Measurements from ENCODE around the gene GATB. TPM values are rescaled to one million over a fixed set of nuclear protein-coding genes. Genes with fewer than 3 reads are reported as not detected.

Gene GATB
- total RNA-seq, 1 experiment from 2014 or later: 20.4 TPM

GRCh38 chr4:151660676-151661075 lies 100.1 kb downstream of the GATB start:
- H3K27me3 ChIP-seq (ENCODE audit: low read length): no peaks in the 10 kb centered on the region
- no peak for TF ChIP-seq EZH2 (IDR thresholded peaks at IDR 0.05; ENCODE audit: low read length, unreplicated experiment)
- no peak for TF ChIP-seq EZH2phosphoT487 (IDR thresholded peaks at IDR 0.05; ENCODE audit: borderline replicate concordance, low read length)
- no peak for TF ChIP-seq CTCF (conservative IDR thresholded peaks at IDR 0.05; ENCODE audit: low read depth, low read length)
- DNase-seq: no peak
- ChIA-PET POLR2A (ENCODE audit: unreplicated experiment) (no interaction called here), CTCF (no interaction called here)
- no peaks in the 10 kb centered on the region for H4K20me1 ChIP-seq (ENCODE audit: low read length)
- no peaks in the 10 kb centered on the region for H3F3A ChIP-seq (ENCODE audit: low read length, unreplicated experiment)
- no peak overlapping the region for H3K27ac ChIP-seq (ENCODE audit: low read length)
- H3K9me3 ChIP-seq (ENCODE audit: low read length): no peaks in the 10 kb centered on the region
- no peak overlapping the region for H2AFZ ChIP-seq (ENCODE audit: low read length)
- no peak for ATAC-seq
- H3K4me3 ChIP-seq (ENCODE audit: low read length): no peak overlapping the region
- H3K4me2 ChIP-seq (ENCODE audit: low read length): no peak overlapping the region
- H3K4me1 ChIP-seq (ENCODE audit: insufficient read depth, low read length): no peaks in the 10 kb centered on the region
- H3K79me2 ChIP-seq (ENCODE audit: low read length): no peaks in the 10 kb centered on the region
- no peaks in the 10 kb centered on the region for H3K36me3 ChIP-seq (ENCODE audit: low read depth, low read length)
- BruUV-seq (replicated peaks): no TSS peak
- intact Hi-C loops (cut with micrococcal nuclease): no loop called here
- H3K9me2 ChIP-seq (replicated peaks; ENCODE audit: low read length): no peaks in the 10 kb centered on the region
- no peak overlapping the region for H3K9ac ChIP-seq (ENCODE audit: low read length)

- BruUV-seq (replicated peaks): no TSS peak
- POLR2A ChIA-PET (ENCODE audit: unreplicated experiment): no interaction called here
- Histone ChIP-seq H3K9ac (ENCODE audit: low read length) (no peak overlapping the region), H3K36me3 (ENCODE audit: low read depth, low read length) (no peaks in the 10 kb centered on the region), H3K4me1 (ENCODE audit: insufficient read depth, low read length) (no peaks in the 10 kb centered on the region), H3K9me2 (replicated peaks; ENCODE audit: low read length) (no peaks in the 10 kb centered on the region), H3K9me3 (ENCODE audit: low read length) (no peaks in the 10 kb centered on the region), H3K27me3 (ENCODE audit: low read length) (no peaks in the 10 kb centered on the region), H3K4me3 (ENCODE audit: low read length) (no peak overlapping the region), H4K20me1 (ENCODE audit: low read length) (no peaks in the 10 kb centered on the region), H3K27ac (ENCODE audit: low read length) (no peak overlapping the region), H3K4me2 (ENCODE audit: low read length) (no peak overlapping the region), H2AFZ (ENCODE audit: low read length) (no peak overlapping the region), H3K79me2 (ENCODE audit: low read length) (no peaks in the 10 kb centered on the region), H3F3A (ENCODE audit: low read length, unreplicated experiment) (no peaks in the 10 kb centered on the region)
- no peak for ATAC-seq
- intact Hi-C loops (cut with micrococcal nuclease): no loop called here
- CTCF ChIA-PET: no interaction called here
- DNase-seq: no peak
- TF ChIP-seq CTCF (conservative IDR thresholded peaks at IDR 0.05; ENCODE audit: low read depth, low read length) (no peak), EZH2phosphoT487 (IDR thresholded peaks at IDR 0.05; ENCODE audit: borderline replicate concordance, low read length) (no peak), EZH2 (IDR thresholded peaks at IDR 0.05; ENCODE audit: low read length, unreplicated experiment) (no peak)
Observed at GRCh38 chr4:151659601-151660364, 101.0 kb downstream of the GATB start.

GRCh38 chr4:151658959-151659600 lies 101.7 kb downstream of the GATB start:
- Histone ChIP-seq H3F3A (ENCODE audit: low read length, unreplicated experiment) (no peaks in the 10 kb centered on the region), H4K20me1 (ENCODE audit: low read length) (no peaks in the 10 kb centered on the region), H3K9me2 (replicated peaks; ENCODE audit: low read length) (no peaks in the 10 kb centered on the region), H2AFZ (ENCODE audit: low read length) (no peak overlapping the region), H3K36me3 (ENCODE audit: low read depth, low read length) (no peaks in the 10 kb centered on the region), H3K4me3 (ENCODE audit: low read length) (no peak overlapping the region), H3K4me1 (ENCODE audit: insufficient read depth, low read length) (no peaks in the 10 kb centered on the region), H3K79me2 (ENCODE audit: low read length) (no peaks in the 10 kb centered on the region), H3K9me3 (ENCODE audit: low read length) (no peaks in the 10 kb centered on the region), H3K4me2 (ENCODE audit: low read length) (no peak overlapping the region), H3K9ac (ENCODE audit: low read length) (no peak overlapping the region), H3K27me3 (ENCODE audit: low read length) (no peaks in the 10 kb centered on the region), H3K27ac (ENCODE audit: low read length) (no peak overlapping the region)
- POLR2A ChIA-PET (ENCODE audit: unreplicated experiment): no interaction called here
- DNase-seq (no peak), ATAC-seq (peak; percentile 31; the same call in 1 of the 2 replicates)
- no TSS peak for BruUV-seq (replicated peaks)
- intact Hi-C loops (cut with micrococcal nuclease): no loop called here
- CTCF ChIA-PET: no interaction called here
- no peak for TF ChIP-seq CTCF (conservative IDR thresholded peaks at IDR 0.05; ENCODE audit: low read depth, low read length)
- no peak for TF ChIP-seq EZH2 (IDR thresholded peaks at IDR 0.05; ENCODE audit: low read length, unreplicated experiment)
- no peak for TF ChIP-seq EZH2phosphoT487 (IDR thresholded peaks at IDR 0.05; ENCODE audit: borderline replicate concordance, low read length)
